LNCaP clone FGC (cell line): Measurements from ENCODE around the gene NT5C1A.

Experiments used
- DNase-seq: peaks from one replicate; pipeline ENCODE4 v3.0.0-alpha.2; 2011; ENCODE audit warnings: low read depth
- H3K4me3 ChIP-seq: 2 replicates; pipeline ENCODE4 v1.5.1; 2011; ENCODE audit warnings: mild to moderate bottlenecking, low read depth, low read length, control low read depth
- CTCF ChIP-seq: IDR thresholded peaks from 2 replicates; pipeline ENCODE4 v1.5.1; 2012; ENCODE audit warnings: mild to moderate bottlenecking; ENCODE audit not compliant: control insufficient read depth, insufficient read depth; ENCODE audit errors: extremely low read depth

Gene NT5C1A

GRCh38 chr1:39609618-39610331, 62.1 kb downstream of the NT5C1A start:
- no peak for TF ChIP-seq CTCF
- DNase-seq, result no peak
- H3K4me3 ChIP-seq, result no peak overlapping the region
